Stomach smooth muscle (tissue), 2 donors: Measurements from ENCODE around the gene C13orf46.

ENCODE experiments used
- H3K27ac ChIP-seq: one replicate; pipeline ENCODE4 v1.7.0; 2013; ENCODE audit warnings: mild to moderate bottlenecking, low read length, inconsistent platforms
- H3K27me3 ChIP-seq, 2 donors: one replicate each; pipeline ENCODE4 v1.7.0; 2013; ENCODE audit warnings: low read length in 2 of 2; ENCODE audit not compliant: insufficient read depth in 2 of 2, control insufficient read depth in 1 of 2
- H3K36me3 ChIP-seq, 2 donors: one replicate each; pipeline ENCODE4 v1.7.0; 2013; ENCODE audit warnings: low read length in 2 of 2; ENCODE audit not compliant: control insufficient read depth in 2 of 2, insufficient read depth in 2 of 2
- H3K4me1 ChIP-seq: one replicate; pipeline ENCODE4 v1.7.0; 2013; ENCODE audit warnings: low read length; ENCODE audit not compliant: control insufficient read depth, insufficient read depth
- H3K4me3 ChIP-seq, 2 donors: one replicate each; pipeline ENCODE4 v1.7.0; 2013; ENCODE audit warnings: low read length in 2 of 2
- H3K9ac ChIP-seq, 2 donors: one replicate each; pipeline ENCODE4 v1.7.0; 2013; ENCODE audit warnings: low read length in 2 of 2, mild to moderate bottlenecking in 1 of 2
- H3K9me3 ChIP-seq, 2 donors: one replicate each; pipeline ENCODE4 v1.7.0; 2013; ENCODE audit warnings: low read length in 2 of 2; ENCODE audit not compliant: control insufficient read depth in 2 of 2
- donor health status: healthy.
- donor health status: Pancreatic carcinoma.

C13orf46 gene

DNA sequence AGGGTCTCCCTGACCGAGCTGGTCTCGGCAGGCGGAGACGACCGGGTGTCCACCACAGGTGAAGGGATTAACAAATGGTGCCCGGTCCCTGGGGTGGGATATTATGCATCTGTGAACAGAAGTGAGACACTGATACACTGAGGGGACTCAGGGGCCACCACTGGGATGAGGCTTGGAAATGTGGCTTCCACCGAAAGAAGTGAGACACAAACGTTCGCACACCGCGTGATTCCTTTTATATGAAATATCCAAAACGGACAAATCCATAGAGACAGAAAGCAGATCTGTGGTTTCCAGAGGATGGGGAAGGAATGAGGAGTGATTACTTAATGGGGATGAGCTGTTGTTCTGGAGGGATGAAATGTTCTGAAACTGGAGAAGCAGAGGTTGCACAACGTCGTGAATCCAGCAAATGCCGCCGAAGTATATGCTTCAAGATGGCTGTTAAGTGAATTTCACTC lies 47.5 kb downstream of the C13orf46 start:
- Histone ChIP-seq H3K27me3 (no peaks in the 10 kb centered on the region), H3K27ac (no peak overlapping the region), H3K4me3 (no peak overlapping the region), H3K9ac (no peak overlapping the region), H3K9me3 (peaks cover 0 to 17% of the 10 kb centered on the region in 2 donors), H3K4me1 (peaks cover 25% of the 10 kb centered on the region), H3K36me3 (no peaks in the 10 kb centered on the region)

DNA sequence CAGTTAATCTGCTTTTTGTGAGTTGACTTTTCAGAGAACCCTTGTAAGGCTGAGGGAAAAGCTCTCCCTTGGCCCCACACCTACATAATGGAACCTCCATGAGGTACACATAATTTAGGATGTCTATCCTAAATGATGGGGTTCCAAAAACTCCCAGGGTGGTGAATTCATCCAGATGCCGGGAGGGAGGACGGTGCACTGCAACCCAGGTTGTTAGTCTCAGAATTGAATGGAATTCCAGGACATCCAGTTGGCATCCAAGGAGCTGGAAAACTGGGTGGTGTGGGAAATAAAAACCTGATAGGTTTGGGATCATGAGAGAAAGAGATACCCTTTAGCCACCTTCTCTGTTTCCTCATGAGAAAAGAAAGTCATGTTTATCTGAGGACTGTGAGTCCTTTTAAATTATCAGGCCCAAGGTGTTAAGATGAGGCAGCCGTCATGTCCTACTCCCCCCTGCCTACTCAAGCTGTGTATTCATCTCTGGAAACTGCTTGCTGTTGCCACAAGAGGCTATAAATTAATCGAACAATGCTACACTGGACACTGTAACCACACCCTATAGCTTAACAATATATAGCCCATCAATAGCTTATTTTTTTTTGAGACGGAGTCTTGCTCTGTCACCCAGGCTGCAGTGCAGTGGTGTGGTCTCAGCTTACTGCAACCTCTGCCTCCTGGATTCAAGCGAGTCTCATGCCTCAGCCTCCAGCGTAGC lies 49.5 kb downstream of the C13orf46 start:
- no peaks in the 10 kb centered on the region for H3K36me3 ChIP-seq
- no peak overlapping the region for H3K4me3 ChIP-seq
- no peak overlapping the region for H3K9ac ChIP-seq
- H3K9me3 ChIP-seq: peaks cover 0 to 20% of the 10 kb centered on the region in 2 donors
- no peak overlapping the region for H3K27ac ChIP-seq
- peaks cover 17% of the 10 kb centered on the region for H3K4me1 ChIP-seq
- H3K27me3 ChIP-seq: no peaks in the 10 kb centered on the region

DNA sequence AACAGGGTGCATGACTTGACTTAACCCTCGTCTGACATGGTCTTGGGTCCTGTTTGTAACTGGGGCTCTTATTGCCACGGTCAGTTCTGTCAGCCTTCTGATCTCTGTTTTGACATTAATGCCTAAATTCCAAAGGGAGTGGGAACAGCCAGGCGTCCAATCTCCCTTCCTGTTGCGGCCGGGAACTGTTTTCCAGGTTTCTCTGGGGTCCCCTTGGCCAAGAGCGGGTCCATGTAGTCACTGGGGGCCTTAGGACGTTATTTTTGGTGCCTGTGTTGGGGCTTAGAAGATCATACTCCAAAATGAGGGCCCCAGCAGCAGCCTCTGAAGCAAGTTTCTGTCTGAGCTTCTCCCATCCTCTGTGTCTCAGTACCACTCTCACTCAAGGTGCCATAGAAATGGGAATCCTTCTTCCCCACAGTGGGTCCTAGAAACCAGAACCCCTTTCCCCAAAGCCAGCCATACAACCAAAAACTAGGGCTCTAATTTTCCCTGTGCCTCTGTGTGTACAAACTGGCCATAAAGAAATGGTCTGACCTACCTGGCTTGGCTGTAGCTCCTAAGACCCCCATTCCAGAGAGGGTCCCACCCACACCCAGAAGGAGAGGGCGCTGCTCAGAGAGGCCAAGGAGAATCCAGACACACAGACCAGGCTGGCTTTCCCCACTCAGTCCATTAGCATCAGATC lies 50.4 kb downstream of the C13orf46 start:
- H3K9me3 ChIP-seq: peaks cover 0 to 20% of the 10 kb centered on the region in 2 donors
- peaks cover 0 to 3% of the 10 kb centered on the region in 2 donors for H3K27me3 ChIP-seq
- no peak overlapping the region for H3K4me3 ChIP-seq
- no peak overlapping the region for H3K9ac ChIP-seq
- no peak overlapping the region for H3K27ac ChIP-seq
- no peaks in the 10 kb centered on the region for H3K36me3 ChIP-seq
- H3K4me1 ChIP-seq: peaks cover 9% of the 10 kb centered on the region

DNA sequence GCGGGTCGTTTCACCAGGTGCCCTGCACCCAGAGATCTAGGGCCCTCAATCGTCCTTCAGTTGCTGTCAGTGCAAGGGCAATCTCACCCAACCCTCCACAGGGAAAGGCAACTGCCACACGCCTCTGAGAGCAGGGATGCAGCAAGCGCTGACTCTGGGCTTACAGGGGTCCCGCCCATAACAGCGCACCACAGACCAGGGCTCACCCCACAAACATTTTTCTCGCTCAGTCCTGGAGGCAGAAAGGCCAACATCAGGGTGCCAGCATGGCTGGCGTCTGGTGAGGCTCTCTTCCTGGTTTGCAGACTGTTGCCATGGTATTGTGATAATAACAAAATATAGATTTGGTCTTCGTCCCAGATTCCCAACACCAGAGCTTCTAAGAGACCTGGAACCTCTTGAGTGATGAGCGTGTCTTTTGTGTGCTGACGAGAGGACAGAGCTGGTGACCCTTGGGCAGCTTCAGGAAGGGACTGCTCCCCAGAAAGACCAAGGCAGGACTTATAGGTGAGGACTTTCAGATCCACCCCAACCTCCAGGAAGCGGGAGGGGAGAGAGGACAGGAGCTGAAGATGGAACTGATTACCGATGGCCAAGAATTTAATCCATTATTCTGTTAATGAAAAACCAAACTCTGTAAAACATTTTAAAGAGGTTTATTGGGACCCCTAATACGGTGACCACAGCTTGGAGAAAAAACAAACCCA lies 51.3 kb downstream of the C13orf46 start:
- peaks cover 2% of the 10 kb centered on the region for H3K4me1 ChIP-seq
- H3K4me3 ChIP-seq: no peak overlapping the region
- H3K9ac ChIP-seq: no peak overlapping the region
- no peak overlapping the region for H3K27ac ChIP-seq
- H3K27me3 ChIP-seq: peaks cover 2 to 6% of the 10 kb centered on the region in 2 donors
- peaks cover 0 to 20% of the 10 kb centered on the region in 2 donors for H3K9me3 ChIP-seq
- no peaks in the 10 kb centered on the region for H3K36me3 ChIP-seq

DNA sequence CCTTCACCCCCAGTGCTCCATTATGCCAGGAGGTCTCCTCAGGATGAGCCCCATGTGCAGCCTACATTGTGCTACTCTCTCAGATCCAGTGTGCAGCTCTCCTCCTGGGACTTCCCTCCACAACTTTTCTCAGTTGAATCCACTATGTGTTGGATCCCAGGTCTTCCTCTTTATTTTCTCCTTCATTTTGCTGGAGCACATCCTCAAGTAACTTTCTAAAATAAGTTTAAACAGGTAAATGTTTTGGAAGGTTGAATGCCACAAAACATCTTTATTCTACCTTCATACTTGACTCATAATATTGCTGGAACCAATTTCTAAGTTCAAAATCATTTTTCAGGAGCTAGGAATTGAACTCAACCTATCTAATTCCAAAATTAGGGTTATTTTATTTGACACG lies 52.1 kb downstream of the C13orf46 start:
- peaks cover under 1% of the 10 kb centered on the region for H3K4me1 ChIP-seq
- H3K36me3 ChIP-seq: no peaks in the 10 kb centered on the region
- peaks cover 2 to 9% of the 10 kb centered on the region in 2 donors for H3K27me3 ChIP-seq
- H3K4me3 ChIP-seq: no peak overlapping the region
- H3K27ac ChIP-seq: no peak overlapping the region
- no peak overlapping the region for H3K9ac ChIP-seq
- peaks cover 0 to 20% of the 10 kb centered on the region in 2 donors for H3K9me3 ChIP-seq

DNA sequence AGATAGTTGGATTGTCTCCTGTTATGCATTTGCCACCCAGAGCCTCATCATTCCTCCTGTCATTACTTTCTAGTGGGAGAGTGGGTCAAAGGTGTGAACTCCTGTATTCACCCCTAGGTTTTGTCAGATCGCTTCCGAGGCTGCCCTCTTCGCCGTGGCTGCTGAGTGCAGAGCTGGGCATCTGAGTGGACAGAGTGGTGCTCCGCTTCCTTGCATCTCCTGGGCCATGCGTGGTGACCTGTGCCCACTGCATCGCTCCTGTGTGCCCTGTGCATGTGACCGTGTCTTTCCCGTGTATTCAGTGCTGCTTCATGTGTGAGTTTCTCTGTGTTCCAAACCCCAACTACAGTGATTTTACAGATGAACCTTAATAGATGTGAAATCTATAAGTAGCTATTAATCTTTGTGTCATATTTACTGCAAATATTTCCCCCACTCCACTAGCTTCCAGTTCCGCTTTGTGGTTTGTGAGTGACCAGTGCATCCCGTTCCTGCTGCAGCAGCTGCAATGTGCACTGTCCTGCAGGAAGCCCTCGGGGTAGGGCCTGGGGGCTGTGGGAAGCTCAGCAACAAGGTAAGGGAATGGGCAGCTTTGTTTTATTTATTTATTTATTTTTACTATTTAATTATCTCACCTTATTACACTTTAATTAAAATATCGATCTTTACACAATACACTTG lies 53.1 kb downstream of the C13orf46 start:
- Histone ChIP-seq H3K27me3 (peaks cover 8 to 17% of the 10 kb centered on the region in 2 donors), H3K36me3 (no peaks in the 10 kb centered on the region), H3K4me3 (no peak overlapping the region)

DNA sequence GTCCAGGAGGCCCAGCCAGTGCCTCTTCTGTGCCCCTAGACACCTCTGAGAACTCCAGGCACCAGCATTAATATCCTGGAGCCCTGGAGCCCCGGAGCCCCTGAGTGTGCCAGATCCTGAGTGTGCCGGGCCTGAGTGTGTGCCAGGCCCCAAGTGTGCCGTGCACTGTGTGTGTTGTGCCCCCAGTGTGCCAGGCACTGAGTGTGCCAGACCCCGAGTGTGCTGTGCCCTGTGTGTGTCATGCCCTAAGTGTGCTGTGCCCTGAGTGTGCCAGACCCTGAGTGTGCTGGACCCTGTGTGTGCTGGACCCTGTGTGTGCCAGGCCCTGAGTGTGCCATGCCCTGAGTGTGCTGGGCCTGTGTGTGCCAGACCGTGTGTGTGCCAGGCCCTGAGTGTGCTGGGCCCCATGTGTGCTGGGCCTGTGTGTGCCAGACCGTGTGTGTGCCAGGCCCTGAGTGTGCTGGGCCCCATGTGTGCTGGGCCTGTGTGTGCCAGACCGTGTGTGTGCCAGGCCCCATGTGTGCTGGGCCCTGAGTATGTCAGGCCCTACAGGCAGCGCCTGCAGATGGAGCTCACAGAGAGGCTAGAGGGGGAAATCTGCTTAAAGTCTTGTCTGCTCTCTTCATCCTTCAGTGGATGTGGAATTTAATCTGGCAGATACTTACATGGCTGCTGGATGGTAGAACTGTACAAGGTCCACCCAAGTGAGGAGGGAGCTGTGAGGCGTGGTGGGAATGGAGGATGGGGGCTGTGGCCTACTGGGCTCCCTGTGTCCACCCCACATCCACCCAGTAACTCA lies 53.9 kb downstream of the C13orf46 start:
- H3K9ac ChIP-seq: no peak overlapping the region
- no peak overlapping the region for H3K27ac ChIP-seq
- no peak overlapping the region for H3K4me3 ChIP-seq
- H3K27me3 ChIP-seq: peaks cover 13 to 20% of the 10 kb centered on the region in 2 donors
- H3K36me3 ChIP-seq: no peaks in the 10 kb centered on the region
- H3K9me3 ChIP-seq: peaks cover 0 to 20% of the 10 kb centered on the region in 2 donors
- no peaks in the 10 kb centered on the region for H3K4me1 ChIP-seq

More for the DNA sequence above, 53.1 kb downstream of the C13orf46 start:
- no peaks in the 10 kb centered on the region for H3K4me1 ChIP-seq
- no peak overlapping the region for H3K27ac ChIP-seq
- peaks cover 0 to 20% of the 10 kb centered on the region in 2 donors for H3K9me3 ChIP-seq
- H3K9ac ChIP-seq: no peak overlapping the region

DNA sequence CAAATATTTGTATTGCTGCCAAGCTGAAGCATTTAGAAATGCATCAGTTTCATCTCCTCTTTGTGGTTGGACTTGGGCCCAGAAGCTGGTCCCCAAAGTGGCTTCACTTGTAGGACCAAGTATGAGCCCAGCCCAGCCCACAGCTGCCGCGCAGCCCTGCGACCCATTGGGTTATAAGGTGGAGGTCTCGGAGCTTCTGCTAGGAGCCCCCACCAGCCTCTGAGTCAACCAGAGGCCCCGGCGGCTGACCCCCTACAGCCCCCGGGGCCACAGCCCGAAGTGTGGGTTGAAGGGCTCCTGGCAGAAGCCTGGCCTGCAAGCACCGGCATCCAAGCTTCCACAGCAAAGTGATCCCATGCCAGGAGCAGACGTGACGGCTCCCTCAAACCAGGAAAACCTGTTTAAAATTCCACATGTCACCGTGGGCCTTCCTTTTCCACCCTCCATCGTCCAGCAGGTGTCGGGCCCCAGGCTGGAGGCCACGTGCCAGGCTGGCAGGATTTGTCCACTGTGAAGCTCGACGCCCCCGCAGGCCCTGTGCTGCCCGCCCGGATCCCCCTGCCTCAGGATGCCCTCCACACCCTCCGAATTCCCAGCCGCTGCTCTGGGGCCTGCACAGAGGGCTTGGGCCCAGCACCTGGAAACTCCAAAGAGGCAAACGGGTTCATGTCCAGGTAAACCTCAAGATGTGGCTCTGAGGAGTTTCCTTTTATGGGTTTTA lies 54.7 kb downstream of the C13orf46 start:
- H3K9me3 ChIP-seq: peaks cover 0 to 24% of the 10 kb centered on the region in 2 donors
- H3K9ac ChIP-seq: no peak overlapping the region
- no peak overlapping the region for H3K4me3 ChIP-seq
- H3K27me3 ChIP-seq: peaks cover 13 to 26% of the 10 kb centered on the region in 2 donors
- H3K36me3 ChIP-seq: no peaks in the 10 kb centered on the region
- no peak overlapping the region for H3K27ac ChIP-seq
- no peaks in the 10 kb centered on the region for H3K4me1 ChIP-seq

DNA sequence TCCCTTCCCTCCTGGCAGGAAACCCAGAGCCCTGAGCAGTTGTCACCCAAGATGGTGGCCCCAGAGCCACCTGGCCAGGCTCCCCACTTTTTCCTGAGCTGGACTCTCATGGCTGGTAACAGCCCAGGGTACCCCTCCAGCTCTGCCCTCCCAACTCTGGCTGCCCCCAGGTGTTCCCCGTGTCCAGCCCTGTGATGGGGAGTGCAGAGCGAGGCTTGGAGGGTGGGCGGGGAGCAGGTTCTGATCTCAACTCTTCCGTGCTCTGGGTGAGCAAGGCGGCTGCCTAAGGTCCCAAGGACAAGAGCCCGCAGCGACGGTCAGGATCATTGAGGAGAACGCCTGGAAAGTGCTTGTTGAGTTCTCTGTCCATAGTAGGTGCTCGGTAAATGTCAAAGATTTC lies 55.3 kb downstream of the C13orf46 start:
- Histone ChIP-seq H3K4me3 (no peak overlapping the region), H3K9ac (no peak overlapping the region), H3K36me3 (no peaks in the 10 kb centered on the region), H3K4me1 (no peaks in the 10 kb centered on the region), H3K27me3 (peaks cover 13 to 26% of the 10 kb centered on the region in 2 donors), H3K9me3 (peaks cover 0 to 25% of the 10 kb centered on the region in 2 donors), H3K27ac (no peak overlapping the region)
